IPS DF 6.9 (cell line): ENCODE measurements around the gene AJM1.
"Not testable (repeated sequence)": the region's sequence is repeated elsewhere in the genome, so short reads cannot be mapped to it uniquely, and the experiment has no call there.

Source experiments
- DNase-seq: peaks from one replicate; pipeline ENCODE4 v3.0.0-alpha.2; 2013; ENCODE audit warnings: low read depth, low spot score
- H3K27ac ChIP-seq: one replicate; pipeline ENCODE4 v1.5.1; 2013; ENCODE audit warnings: low read length, control low read depth
- H3K27me3 ChIP-seq: 2 replicates; pipeline ENCODE4 v1.6.1; 2013; ENCODE audit warnings: mild to moderate bottlenecking, low read length; ENCODE audit not compliant: control insufficient read depth, insufficient read depth
- H3K36me3 ChIP-seq: 2 replicates; pipeline ENCODE4 v1.6.1; 2013; ENCODE audit warnings: low read length; ENCODE audit not compliant: control insufficient read depth, insufficient read depth
- H3K4me1 ChIP-seq: 2 replicates; pipeline ENCODE4 v1.6.1; 2013; ENCODE audit warnings: low read length; ENCODE audit not compliant: control insufficient read depth, insufficient read depth
- H3K4me3 ChIP-seq: 2 replicates; pipeline ENCODE4 v1.5.1; 2013; ENCODE audit warnings: mild to moderate bottlenecking, low read length
- H3K9me3 ChIP-seq: 2 replicates; pipeline ENCODE4 v1.6.1; 2013; ENCODE audit warnings: low read length, inconsistent platforms; ENCODE audit not compliant: control insufficient read depth, insufficient read depth
- WGBS: extraction: QIAGEN DNeasy Blood & Tissue Kit; methylation state at CpG from one replicate; pipeline ENCODE4 v1.1.7; 2013; ENCODE audit warnings: mixed read lengths, missing lambda C conversion rate; ENCODE audit not compliant: insufficient read length, insufficient coverage; 5-methylcytosine and 5-hydroxymethylcytosine counted together

The AJM1 gene

GRCh38 chr9:136860529-136860928, 18.3 kb downstream of the AJM1 start:
- Histone ChIP-seq H3K4me1 (peaks cover 2% of the 10 kb centered on the region; the same call in 1 of the 2 replicates), H3K27ac (no peak overlapping the region), H3K4me3 (no peak overlapping the region), H3K36me3 (peaks cover 31% of the 10 kb centered on the region), H3K9me3 (no peaks in the 10 kb centered on the region), H3K27me3 (no peaks in the 10 kb centered on the region)
- WGBS: no CpG with 5 or more reads among the region's 9 CpGs
- no peak for DNase-seq

- Histone ChIP-seq H3K27ac (no peak overlapping the region), H3K36me3 (peaks cover 31% of the 10 kb centered on the region), H3K4me1 (peaks cover 2% of the 10 kb centered on the region; the same call in 1 of the 2 replicates), H3K9me3 (no peaks in the 10 kb centered on the region), H3K27me3 (no peaks in the 10 kb centered on the region), H3K4me3 (no peak overlapping the region)
- DNase-seq: no peak
- WGBS: no CpG with 5 or more reads among the region's 22 CpGs
Measured at GRCh38 chr9:136860933-136861873, 18.9 kb downstream of the AJM1 start.

GRCh38 chr9:136861874-136862457, 19.7 kb downstream of the AJM1 start:
- Histone ChIP-seq H3K4me1 (peaks cover 2% of the 10 kb centered on the region; the same call in 1 of the 2 replicates), H3K36me3 (peaks cover 31% of the 10 kb centered on the region), H3K27ac (no peak overlapping the region), H3K9me3 (no peaks in the 10 kb centered on the region), H3K27me3 (no peaks in the 10 kb centered on the region), H3K4me3 (no peak overlapping the region)
- whole genome bisulfite sequencing: no CpG with 5 or more reads among the region's 26 CpGs
- no peak for DNase-seq

GRCh38 chr9:136862849-136863622, 20.8 kb downstream of the AJM1 start:
- DNase-seq: no peak
- H3K9me3 ChIP-seq: no peaks in the 10 kb centered on the region
- H3K27ac ChIP-seq: no peak overlapping the region
- H3K36me3 ChIP-seq: peaks cover 31% of the 10 kb centered on the region
- peaks cover 2% of the 10 kb centered on the region; the same call in 1 of the 2 replicates for H3K4me1 ChIP-seq
- no CpG with 5 or more reads among the region's 31 CpGs for WGBS
- H3K27me3 ChIP-seq: no peaks in the 10 kb centered on the region
- H3K4me3 ChIP-seq: no peak overlapping the region

GRCh38 chr9:136863623-136864273, 21.5 kb downstream of the AJM1 start:
- DNase-seq: no peak
- Histone ChIP-seq H3K27ac (no peak overlapping the region), H3K9me3 (no peaks in the 10 kb centered on the region), H3K4me3 (no peak overlapping the region), H3K36me3 (peaks cover 31% of the 10 kb centered on the region), H3K27me3 (no peaks in the 10 kb centered on the region), H3K4me1 (peaks cover 2% of the 10 kb centered on the region; the same call in 1 of the 2 replicates)
- no CpG with 5 or more reads among the region's 12 CpGs for WGBS

GRCh38 chr9:136865041-136865767, 22.9 kb downstream of the AJM1 start:
- no peaks in the 10 kb centered on the region for H3K27me3 ChIP-seq
- peak overlapping the region; percentile 74; the same call in 1 of the 2 replicates for H3K4me3 ChIP-seq
- no peak overlapping the region for H3K27ac ChIP-seq
- DNase-seq: no peak
- peaks cover 2% of the 10 kb centered on the region for H3K4me1 ChIP-seq
- H3K9me3 ChIP-seq: no peaks in the 10 kb centered on the region
- H3K36me3 ChIP-seq: peaks cover 31% of the 10 kb centered on the region
- no CpG with 5 or more reads among the region's 11 CpGs for WGBS

- H3K9me3 ChIP-seq: peaks cover 3% of the 10 kb centered on the region; the same call in 1 of the 2 replicates
- H3K4me3 ChIP-seq: peak overlapping the region; percentile 74
- no peaks in the 10 kb centered on the region for H3K27me3 ChIP-seq
- no peak for DNase-seq
- no CpG with 5 or more reads among the region's 20 CpGs for WGBS
- peaks cover 2% of the 10 kb centered on the region for H3K4me1 ChIP-seq
- H3K36me3 ChIP-seq: peaks cover 31% of the 10 kb centered on the region
- H3K27ac ChIP-seq: no peak overlapping the region
Measured at GRCh38 chr9:136865768-136866103, 23.5 kb downstream of the AJM1 start.

GRCh38 chr9:136866898-136867421, 24.7 kb downstream of the AJM1 start:
- no CpG with 5 or more reads among the region's 29 CpGs for WGBS

GRCh38 chr9:136867480-136867879, 25.2 kb downstream of the AJM1 start:
- no CpG with 5 or more reads among the region's 18 CpGs for WGBS
- DNase-seq: no peak
- Histone ChIP-seq H3K36me3 (peaks cover 15% of the 10 kb centered on the region), H3K27me3 (no peaks in the 10 kb centered on the region), H3K27ac (no peak overlapping the region), H3K4me1 (peaks cover 2% of the 10 kb centered on the region), H3K9me3 (peaks cover 3% of the 10 kb centered on the region), H3K4me3 (no peak overlapping the region)

More at GRCh38 chr9:136866898-136867421, 24.7 kb downstream of the AJM1 start:
- not testable (repeated sequence) for H3K4me1 ChIP-seq, DNase-seq, H3K27ac ChIP-seq, H3K27me3 ChIP-seq, H3K9me3 ChIP-seq
- Histone ChIP-seq H3K36me3 (peaks cover 20% of the 10 kb centered on the region), H3K4me3 (peak overlapping the region; percentile 74; the same call in 1 of the 2 replicates)
